Right cardiac atrium (tissue), 5 donors: Measurements from ENCODE around the gene PIGO. TPM values are rescaled to one million over a fixed set of nuclear protein-coding genes. Genes with fewer than 3 reads are reported as not detected.

Source experiments
- ATAC-seq, 2 donors: fragments of 200-7000 bp; cut with Tn5 transposase; one replicate each; pipeline versions ENCODE4 v1.8.0 to v1.9.1; 2020; ENCODE audit warnings: moderate library complexity in 2 of 2, mild to moderate bottlenecking in 1 of 2
- DNase-seq, 3 donors: peaks; one replicate each; pipeline ENCODE4 v3.0.0-alpha.2; 2020
- H3K27ac ChIP-seq: one replicate; pipeline ENCODE4 v1.5.1; 2013; ENCODE audit warnings: mild to moderate bottlenecking, low read length, control low read depth, moderate library complexity
- H3K27me3 ChIP-seq: one replicate; pipeline ENCODE4 v1.6.1; 2013; ENCODE audit not compliant: control insufficient read depth, insufficient read depth
- H3K4me1 ChIP-seq: one replicate; pipeline ENCODE4 v1.6.1; 2013; ENCODE audit warnings: low read length; ENCODE audit not compliant: control insufficient read depth, insufficient read depth
- H3K4me3 ChIP-seq: one replicate; pipeline ENCODE4 v1.5.1; 2013; ENCODE audit warnings: low read length, control low read depth
- H3K9me3 ChIP-seq: one replicate; pipeline ENCODE4 v1.6.1; 2013; ENCODE audit warnings: low read length; ENCODE audit not compliant: control insufficient read depth
- WGBS: extraction: QIAGEN DNeasy Blood & Tissue Kit; methylation state at CpG from one replicate; pipeline ENCODE4 v1.1.7; 2013; 5-methylcytosine and 5-hydroxymethylcytosine counted together
- intact Hi-C, 4 donors: fragments of 100-400 bp; cut with DNase I; formaldehyde crosslinking; loops; one replicate each; pipeline versions ENCODE4 v1.11.0 to v1.14.0; 2022 to 2023
- polyA plus RNA-seq: library from polyadenylated mRNA; stranded (reverse); fragments of 200-250 nt; gene quantifications from one replicate; pipeline ENCODE4 v1.2.3, GENCODE V29; 2013
- total RNA-seq, 4 donors: library from RNA; stranded (reverse); fragmentation: NEBNext Ultra II Directional; extraction: Animal tissue kit (Norgen Biotek cat#: 25700); gene quantifications; one replicate each; pipeline ENCODE4 v1.2.1, GENCODE V29; 2021
- donor health status: healthy with polysubstance abuse.
- donor health status: DM: no; HTN: yes; CAD: no.
- donor health status: DM: no; HTN: no; CAD: no.
- donor health status: DM: no; HTN: yes; CAD: no; lungs with severe emphysema.
- donor health status: DM: yes; HTN: yes; CAD: no.

Gene PIGO
- total and polyA plus RNA-seq, 5 donors: 10.0 to 17.6 (median 12.5) TPM

DNA sequence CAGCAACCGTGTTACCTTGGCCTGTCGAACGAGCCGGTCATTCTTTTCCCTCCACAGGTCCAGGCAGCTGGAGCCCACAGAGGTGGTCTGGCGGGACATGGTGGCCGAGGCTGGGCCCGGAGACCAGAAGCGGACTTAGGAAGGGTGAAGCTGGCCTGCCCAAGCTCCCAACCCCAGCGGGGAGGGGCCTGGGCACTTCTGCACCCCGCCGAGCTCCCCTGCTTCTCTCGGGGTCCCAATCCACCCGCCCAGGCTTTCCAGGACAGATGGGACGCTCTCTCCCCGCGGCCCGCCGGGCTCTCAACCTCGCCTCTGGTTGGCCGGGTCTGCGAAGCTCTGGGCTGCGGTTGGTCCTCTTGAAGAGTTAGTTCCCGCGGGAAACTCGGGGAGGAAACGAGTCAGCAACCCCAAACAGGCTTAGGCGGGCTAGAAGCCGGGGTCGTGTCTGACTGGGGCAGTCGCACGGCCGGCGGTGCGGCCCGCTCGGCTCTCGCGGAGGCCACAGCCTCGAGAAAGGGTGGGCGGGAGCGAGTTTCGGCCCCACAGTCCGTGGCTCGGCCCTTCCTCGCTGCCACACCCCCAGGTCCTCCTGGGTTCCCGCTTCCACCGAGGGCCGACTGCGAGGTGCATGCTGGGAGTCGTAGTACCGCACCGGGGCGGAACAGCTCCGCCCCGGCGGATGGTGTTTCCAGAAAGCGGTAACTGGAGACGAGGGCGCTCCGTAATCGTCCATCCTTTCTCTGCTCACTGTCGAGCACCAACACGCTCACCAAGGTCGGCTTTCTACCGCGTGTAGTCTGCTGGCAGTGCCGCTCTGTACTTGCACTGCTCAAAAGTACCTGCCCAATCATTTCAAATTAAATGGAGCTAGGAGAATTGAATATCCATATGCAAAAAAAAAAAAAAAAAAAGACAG is 16.7 kb downstream of the PIGO start, which contains the start of gene FANCG:
Gene FANCG (minus strand): TSS at position 517 of the 916 bp plus-strand sequence. CDS start 418 bp downstream, at position 99.
- intact Hi-C loops: no loop called here
- no peaks in the 10 kb centered on the region for H3K9me3 ChIP-seq
- H3K4me1 ChIP-seq: peaks cover 2% of the 10 kb centered on the region
- H3K27me3 ChIP-seq: no peaks in the 10 kb centered on the region
- ATAC-seq (peak; percentile 98), DNase-seq (peak; percentile 92 to 96 (median 95))
- peak within 1 kb of the TSS; percentile 63 for H3K27ac ChIP-seq
- WGBS: under 1% methylated on average over 67 of the region's 67 CpGs
- peak within 1 kb of the TSS; percentile 71 for H3K4me3 ChIP-seq

- H3K9me3 ChIP-seq: no peaks in the 10 kb centered on the region
- H3K27me3 ChIP-seq: no peaks in the 10 kb centered on the region
- H3K4me1 ChIP-seq: peaks cover 2% of the 10 kb centered on the region
- ATAC-seq: no peak
- 4% methylated on average over 10 of the region's 10 CpGs for WGBS
- DNase-seq: no peak
- peak overlapping the region; percentile 71 for H3K4me3 ChIP-seq
- H3K27ac ChIP-seq: no peak overlapping the region
- intact Hi-C loops: no loop called here
These were observed 17.4 kb downstream of the PIGO start for GRCh38 chr9:35079041-35079425.

DNA sequence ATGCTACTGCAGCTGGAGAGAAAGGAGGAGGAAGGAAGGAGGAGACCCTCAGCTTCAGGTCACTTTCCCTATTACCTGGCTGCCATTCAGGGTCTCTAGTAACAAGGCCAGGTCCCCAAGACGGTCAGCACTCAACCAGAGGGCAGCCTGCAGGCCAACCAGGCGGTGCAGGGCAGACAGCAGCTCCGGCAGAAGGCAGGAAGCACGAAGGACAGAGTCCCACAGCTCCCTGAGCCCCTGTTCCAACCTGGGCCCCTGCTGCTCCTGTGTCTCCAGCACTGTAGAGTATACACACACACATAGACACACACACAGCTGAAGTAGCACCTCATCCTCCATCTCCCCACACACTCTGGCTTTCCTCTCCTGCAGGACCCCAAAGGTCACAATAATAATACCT is 18.3 kb downstream of the PIGO start:
- 74% methylated on average over 4 of the region's 4 CpGs for WGBS
- intact Hi-C loops: no loop called here

DNA sequence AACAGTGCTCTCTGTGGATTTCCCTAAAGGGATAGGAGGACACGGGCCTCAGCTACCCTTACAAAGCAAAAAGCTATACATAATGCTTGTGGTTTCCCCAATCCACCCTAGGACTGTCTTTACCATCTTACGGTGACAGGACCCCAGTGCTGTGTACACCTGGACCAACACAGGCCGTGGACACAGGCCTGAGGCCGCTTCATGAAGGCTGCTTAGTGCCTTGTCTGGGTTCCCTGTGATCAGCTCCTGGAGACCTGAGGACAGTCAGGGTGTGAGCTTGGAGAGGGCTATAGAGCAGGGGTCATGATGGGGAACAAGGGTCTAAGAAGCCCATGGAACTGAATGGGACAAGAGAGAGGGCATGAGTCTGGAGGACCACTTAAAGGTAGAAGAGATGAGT is 19.5 kb downstream of the PIGO start:
- ATAC-seq (no peak), DNase-seq (no peak)
- H3K27ac ChIP-seq: no peak overlapping the region
- H3K27me3 ChIP-seq: no peaks in the 10 kb centered on the region
- intact Hi-C loops: no loop called here
- no peaks in the 10 kb centered on the region for H3K9me3 ChIP-seq
- no peak overlapping the region for H3K4me3 ChIP-seq
- 93% methylated on average over 4 of the region's 4 CpGs for WGBS
- H3K4me1 ChIP-seq: peaks cover 2% of the 10 kb centered on the region

More for the DNA sequence above, 18.3 kb downstream of the PIGO start:
- no peak overlapping the region for H3K27ac ChIP-seq
- DNase-seq: no peak
- H3K9me3 ChIP-seq: no peaks in the 10 kb centered on the region
- peaks cover 2% of the 10 kb centered on the region for H3K4me1 ChIP-seq
- no peak overlapping the region for H3K4me3 ChIP-seq
- no peak for ATAC-seq
- H3K27me3 ChIP-seq: no peaks in the 10 kb centered on the region

DNA sequence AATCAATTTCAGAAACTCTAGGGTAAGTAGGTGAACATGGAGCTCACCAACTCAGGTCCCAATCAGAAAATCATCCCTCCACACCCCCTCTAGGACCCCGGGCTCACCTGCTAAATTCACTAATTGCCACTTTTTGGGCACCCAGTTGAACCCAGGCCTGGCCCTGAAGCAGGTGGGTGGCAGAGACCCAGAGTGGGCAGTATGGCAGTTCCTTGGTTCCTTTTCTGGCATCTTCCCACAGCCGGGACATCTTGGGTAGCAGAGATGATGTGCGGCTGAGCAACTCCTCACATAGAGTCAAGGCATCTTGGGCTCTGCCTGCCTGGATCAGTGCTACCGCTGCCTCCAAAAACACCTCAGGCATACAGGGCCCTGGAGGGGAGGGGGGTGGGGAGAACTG is 21.0 kb downstream of the PIGO start:
- WGBS: 96% methylated on average over 4 of the region's 4 CpGs
- no peaks in the 10 kb centered on the region for H3K27me3 ChIP-seq
- no peak for DNase-seq
- ATAC-seq: no peak
- H3K4me3 ChIP-seq: no peak overlapping the region
- no peaks in the 10 kb centered on the region for H3K9me3 ChIP-seq
- H3K27ac ChIP-seq: no peak overlapping the region
- peaks cover 5% of the 10 kb centered on the region for H3K4me1 ChIP-seq
- intact Hi-C loops: no loop called here

- no peak for DNase-seq
- 94% methylated on average over 8 of the region's 8 CpGs for WGBS
- Histone ChIP-seq H3K27me3 (no peaks in the 10 kb centered on the region), H3K4me1 (peaks cover 9% of the 10 kb centered on the region), H3K4me3 (no peak overlapping the region), H3K9me3 (no peaks in the 10 kb centered on the region), H3K27ac (no peak overlapping the region)
- no peak for ATAC-seq
- intact Hi-C loops: no loop called here
These were observed 21.6 kb downstream of the PIGO start for GRCh38 chr9:35074791-35075190.

GRCh38 chr9:35074141-35074540 is 22.2 kb downstream of the PIGO start:
- intact Hi-C loops: no loop called here
- H3K27me3 ChIP-seq: no peaks in the 10 kb centered on the region
- no peaks in the 10 kb centered on the region for H3K9me3 ChIP-seq
- 91% methylated on average over 6 of the region's 6 CpGs for WGBS
- H3K4me1 ChIP-seq: peaks cover 9% of the 10 kb centered on the region
- H3K4me3 ChIP-seq: no peak overlapping the region
- ATAC-seq (no peak), DNase-seq (no peak)
- H3K27ac ChIP-seq: no peak overlapping the region

- Histone ChIP-seq H3K9me3 (no peaks in the 10 kb centered on the region), H3K4me3 (no peak overlapping the region), H3K4me1 (peaks cover 12% of the 10 kb centered on the region), H3K27ac (no peak overlapping the region), H3K27me3 (no peaks in the 10 kb centered on the region)
- DNase-seq: no peak
- intact Hi-C loops: no loop called here
- 92% methylated on average over 2 of the region's 2 CpGs for WGBS
- no peak for ATAC-seq
These were observed 23.1 kb downstream of the PIGO start for GRCh38 chr9:35073279-35073612.

- Histone ChIP-seq H3K27ac (peak within 1 kb of the TSS; percentile 99), H3K4me1 (peaks cover 14% of the 10 kb centered on the region), H3K9me3 (no peaks in the 10 kb centered on the region), H3K27me3 (no peaks in the 10 kb centered on the region), H3K4me3 (peak within 1 kb of the TSS; percentile 91)
- 5% methylated on average over 54 of the region's 54 CpGs for WGBS
- DNase-seq (peak; percentile 98 to 99 (median 99)), ATAC-seq (peak; percentile 94 to 96)
- intact Hi-C loops: no loop called here
These were observed 23.7 kb downstream of the PIGO start, which contains the start of gene VCP for GRCh38 chr9:35072461-35073278. TSS of gene VCP (minus strand) at chr9:35072625. CDS start at chr9:35072353, 272 bp downstream.

- Histone ChIP-seq H3K4me1 (peaks cover 14% of the 10 kb centered on the region), H3K9me3 (no peaks in the 10 kb centered on the region), H3K4me3 (peak overlapping the region; percentile 91), H3K27ac (peak overlapping the region; percentile 99), H3K27me3 (no peaks in the 10 kb centered on the region)
- ATAC-seq (peak; percentile 87 to 88), DNase-seq (peak; percentile 90 to 96 (median 94))
- intact Hi-C loops: no loop called here
- WGBS: under 1% methylated on average over 79 of the region's 79 CpGs
These were observed 24.5 kb downstream of the PIGO start for GRCh38 chr9:35071814-35072460.
